K562 (cell line): ENCODE measurements around the gene CMTR1. TPM values are rescaled to one million over a fixed set of nuclear protein-coding genes. Genes with fewer than 3 reads are reported as not detected.

Experiments used
- ATAC-seq: fragments of 200-7000 bp; cut with Tn5 transposase; 3 replicates; pipeline ENCODE4 v1.9.1; 2020; ENCODE audit warnings: moderate library complexity
- BruUV-seq: library from RNA; stranded (reverse); fragments of 400-500 nt; replicated peaks from 2 replicates; lab custom pipeline; 2021; lab: Mats Ljungman, UMichigan
- CTCF ChIA-PET: fragments of 300-600 bp; formaldehyde crosslinking; extraction: SDS; loops from one replicate; lab custom pipeline; 2021; ENCODE audit warnings: low intra/inter-chr PET ratio; lab: Yijun Ruan, JAX
- POLR2A ChIA-PET: fragments of 300-600, 350-650 bp; sonication (Branson Sonifier 250); formaldehyde crosslinking; extraction: SDS; loops from one replicate; lab custom pipeline; 2021; ENCODE audit warnings: antibody characterized with exemption, inconsistent platforms; lab: Yijun Ruan, JAX
- DNase-seq, 4 experiments: peaks; one replicate each; pipeline versions ENCODE4 v3.0.0 to v3.0.0-alpha.2; 2011 to 2018; ENCODE audit warnings: low spot score in 3 of 4, mixed read lengths in 3 of 4; ENCODE audit errors: extremely low read depth in 1 of 4
- FAIRE-seq: peaks from 2 replicates; lab custom pipeline; 2011; peaks lifted over from hg19 to GRCh38; lab: Jason Lieb, UNC
- H2AFZ ChIP-seq: 2 replicates; pipeline ENCODE4 v1.6.0; 2011; ENCODE audit warnings: low read depth, low read length, control low read depth, inconsistent platforms
- H3K27ac ChIP-seq: fragments of 200-600 bp; 3 replicates; pipeline ENCODE4 v1.8.0; 2011; ENCODE audit warnings: low read depth, mild to moderate bottlenecking, control low read depth, inconsistent platforms, low read length, moderate library complexity, mixed read lengths; ENCODE audit errors: extremely low read depth
- H3K27me3 ChIP-seq, 2 experiments: fragments of 300-600 bp in 1 of 2; 2 replicates in 1 of 2; 3 replicates in 1 of 2; pipeline versions ENCODE4 v1.6.0 to v1.8.0; 2011; ENCODE audit warnings: inconsistent platforms in 2 of 2, low read length in 2 of 2, mild to moderate bottlenecking in 1 of 2, mixed read lengths in 1 of 2, moderate library complexity in 1 of 2; ENCODE audit not compliant: control insufficient read depth in 2 of 2, insufficient read depth in 2 of 2
- H3K36me3 ChIP-seq: fragments of 300-600 bp; 3 replicates; pipeline ENCODE4 v1.8.0; 2011; ENCODE audit warnings: mild to moderate bottlenecking, low read length, inconsistent platforms; ENCODE audit not compliant: control insufficient read depth, insufficient read depth
- H3K4me1 ChIP-seq, 2 experiments: fragments of 200-600 bp in 1 of 2; replicated peaks in 1 of 2; 2 replicates in 1 of 2; 3 replicates in 1 of 2; pipeline versions ENCODE4 v1.5.1 to v1.8.0; 2011; ENCODE audit warnings: inconsistent platforms in 2 of 2, low read length in 2 of 2, mild to moderate bottlenecking in 1 of 2, mixed read lengths in 1 of 2, moderate library complexity in 1 of 2; ENCODE audit not compliant: control insufficient read depth in 2 of 2, insufficient read depth in 2 of 2
- H3K4me2 ChIP-seq: 2 replicates; pipeline ENCODE4 v1.6.1; 2011; ENCODE audit warnings: low read length, control low read depth, inconsistent platforms, mixed read lengths; ENCODE audit not compliant: insufficient read depth
- H3K4me3 ChIP-seq: fragments of 200-600 bp; sonication (generic), shearing (Covaris generic); 2 replicates; pipeline ENCODE4 v1.5.1; 2016; ENCODE audit warnings: control low read depth, inconsistent platforms
- H3K79me2 ChIP-seq: fragments of 200-600 bp; 3 replicates; pipeline ENCODE4 v1.8.0; 2011; ENCODE audit warnings: low read length, inconsistent platforms; ENCODE audit not compliant: control insufficient read depth, insufficient read depth
- H3K9ac ChIP-seq, 2 experiments: 2 replicates each; pipeline versions ENCODE4 v1.6.0 to v1.6.1; 2011; ENCODE audit warnings: low read depth in 2 of 2, low read length in 2 of 2, control low read depth in 1 of 2, inconsistent platforms in 1 of 2, mild to moderate bottlenecking in 1 of 2, mixed read lengths in 1 of 2; ENCODE audit not compliant: insufficient read depth in 1 of 2
- H3K9me1 ChIP-seq: one replicate; pipeline ENCODE4 v1.6.0; 2011; ENCODE audit warnings: inconsistent platforms, mild to moderate bottlenecking, low read length, moderate library complexity; ENCODE audit not compliant: control insufficient read depth, insufficient read depth
- H3K9me3 ChIP-seq: replicated peaks from 2 replicates; pipeline ENCODE4 v1.5.1; 2011; ENCODE audit warnings: low read depth, low read length, inconsistent platforms; ENCODE audit not compliant: control insufficient read depth, insufficient read depth
- H4K20me1 ChIP-seq: replicated peaks from 2 replicates; pipeline ENCODE4 v1.6.1; 2011; ENCODE audit warnings: low read length, inconsistent platforms, mixed read lengths; ENCODE audit not compliant: control insufficient read depth, insufficient read depth
- BACH1 ChIP-seq: fragments of 200-800 bp; sonication (Bioruptor generic); IDR thresholded peaks from 2 replicates; pipeline ENCODE4 v1.6.1; 2016; ENCODE audit warnings: missing genetic modification characterization, missing compliant biosample characterization
- C11orf30 ChIP-seq: fragments of 450-650 bp; IDR thresholded peaks from 2 replicates; pipeline ENCODE4 v1.6.1; 2016; ENCODE audit warnings: low read depth, mild to moderate bottlenecking
- FOXP4 ChIP-seq: sonication (generic); formaldehyde crosslinking; IDR thresholded peaks from 2 replicates; pipeline ENCODE4 v1.8.0; 2022; ENCODE audit warnings: mild to moderate bottlenecking, missing genetic modification reagents, borderline replicate concordance
- HMGXB4 ChIP-seq: sonication (generic); formaldehyde crosslinking; IDR thresholded peaks from 2 replicates; pipeline ENCODE4 v1.8.1; 2023; ENCODE audit warnings: mild to moderate bottlenecking, missing genetic modification reagents
- IRF2 ChIP-seq: sonication (generic); formaldehyde crosslinking; IDR thresholded peaks from 2 replicates; pipeline ENCODE4 v1.8.1; 2022; ENCODE audit warnings: mild to moderate bottlenecking, missing genetic modification reagents
- SAP30 ChIP-seq: fragments of 200-600 bp; sonication (generic); IDR thresholded peaks from 2 replicates; pipeline ENCODE4 v1.6.1; 2012; ENCODE audit warnings: borderline replicate concordance, low read depth, mild to moderate bottlenecking, moderate library complexity, low read length, control low read depth, inconsistent platforms; ENCODE audit not compliant: insufficient read depth, poor library complexity, severe bottlenecking
- SIRT6 ChIP-seq: IDR thresholded peaks from one replicate; pipeline ENCODE4 v1.6.1; 2012; ENCODE audit warnings: low read depth, mild to moderate bottlenecking, control low read depth, inconsistent platforms, low read length, moderate library complexity
- TSC22D4 ChIP-seq: fragments of 450-650 bp; IDR thresholded peaks from 2 replicates; pipeline ENCODE4 v1.6.1; 2016; ENCODE audit warnings: missing genetic modification characterization, missing biosample characterization, control low read depth
- ZBTB17 ChIP-seq: fragments of 450-650 bp; formaldehyde crosslinking; IDR thresholded peaks from 2 replicates; pipeline ENCODE4 v1.4.0; 2020; ENCODE audit warnings: mild to moderate bottlenecking
- WGBS: fragments of 100-300 bp; shearing (Covaris generic); methylation state at CpG from one replicate; pipeline ENCODE4 v1.1.6; 2016; ENCODE audit warnings: low coverage, mixed read lengths; ENCODE audit not compliant: insufficient coverage; ENCODE audit errors: missing lambda C conversion rate; 5-methylcytosine and 5-hydroxymethylcytosine counted together
- in situ Hi-C: fragments of 300-500 bp; cut with MboI; formaldehyde crosslinking; loops from 4 replicates; pipeline ENCODE4 v1.15.0; 2018; ENCODE audit warnings: inconsistent platforms, mixed read lengths
- intact Hi-C: fragments of 100-400 bp; cut with micrococcal nuclease; formaldehyde crosslinking; loops from 2 replicates; pipeline ENCODE4 v1.14.2; 2022
- polyA plus RNA-seq, 8 experiments: library from polyadenylated mRNA; depleted of rRNA in 4 of 8; stranded (reverse) in 5 of 8; unstranded in 3 of 8; fragments of >200 nt; fragmentation: Nextera tagmentation in 2 of 8; fragmentation: Illumina TruSeq in 1 of 8; extraction: Ambion mirVana in 2 of 8; extraction: Trizol in 1 of 8; gene quantifications; 2 replicates each; pipeline versions ENCODE4 v1.2.1 to v1.2.3, GENCODE V29; 2011 to 2014; ENCODE audit warnings: inconsistent platforms in 1 of 8, missing spikeins in 1 of 8
- total RNA-seq, 7 experiments: library from RNA; depleted of rRNA in 6 of 7; stranded (reverse); fragments of >200 nt in 6 of 7; fragmentation: Illumina TruSeq in 2 of 7; extraction: Trizol in 2 of 7; gene quantifications; 2 replicates each; pipeline versions ENCODE4 v1.2.1 to v1.2.3, GENCODE V29; 2011 to 2021; ENCODE audit warnings: low replicate concordance in 1 of 7
- TF ChIP-seq, protein P1 (sequence below): fragments of 250-450 bp; sonication (Bioruptor Pico); IDR thresholded peaks from 2 replicates; pipeline ENCODE4 v1.9.0; 2021; ENCODE audit warnings: mild to moderate bottlenecking
- TF ChIP-seq, protein P2 (sequence below): sonication (generic); formaldehyde crosslinking; IDR thresholded peaks from 2 replicates; pipeline ENCODE4 v1.9.0; 2022; ENCODE audit warnings: mild to moderate bottlenecking, missing genetic modification reagents

The CMTR1 gene
- total and polyA plus RNA-seq, 9 of the 15 experiments (the other 6 are each of a cell fraction or from before 2014, with no cell fraction given), result 2.9 to 63.5 (median 49.5) TPM

DNA sequence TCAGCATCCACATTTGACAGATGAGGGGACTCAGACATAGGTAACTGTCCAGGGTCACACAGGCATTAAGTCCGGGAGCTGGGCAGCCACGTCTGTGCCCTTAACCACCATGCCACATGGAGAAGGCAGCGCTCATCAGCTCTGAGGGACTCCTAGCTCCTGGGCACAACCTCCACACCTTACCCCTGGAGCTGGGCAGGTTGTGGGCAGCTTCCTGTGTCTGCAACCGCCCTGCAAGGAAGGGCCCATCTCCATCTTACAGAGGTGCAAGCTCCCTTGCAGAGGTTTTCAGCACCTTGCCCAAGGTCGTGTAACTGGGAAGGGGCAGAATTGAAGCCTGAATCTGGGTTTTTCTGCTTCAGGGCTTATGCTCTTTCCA, 58.8 kb downstream of the CMTR1 start (continued):
- TF ChIP-seq TSC22D4, result no peak

GRCh38 chr6:37492236-37492972, 59.4 kb downstream of the CMTR1 start:
- in situ Hi-C loops (no loop called here), intact Hi-C loops (no loop called here)
- ATAC-seq (no peak), FAIRE-seq (peak; percentile 67), DNase-seq (no peak)
- BruUV-seq, result no TSS peak
- ChIA-PET POLR2A (interaction anchor here (1.0 to 2.4 kb wide), 7 partner anchors 9 to 75 kb away, joined by 3 to 7 read pairs (median 3); no protein-coding TSS in a partner anchor), CTCF (interaction anchor here (0.7 kb wide), 1 partner anchor 14 kb away, joined by 3 read pairs; no protein-coding TSS in a partner anchor)
- H3K4me3 ChIP-seq, result no peak overlapping the region
- H2AFZ ChIP-seq, result no peak overlapping the region
- H3K9ac ChIP-seq, result no peak overlapping the region
- no peaks in the 10 kb centered on the region; the same call in 2 of the 3 replicates for H3K36me3 ChIP-seq
- peaks cover 12% of the 10 kb centered on the region; the same call in 1 of the 2 replicates for H4K20me1 ChIP-seq
- no peaks in the 10 kb centered on the region for H3K79me2 ChIP-seq
- no peaks in the 10 kb centered on the region for H3K9me1 ChIP-seq
- no peak overlapping the region for H3K27ac ChIP-seq
- WGBS, result 15% methylated on average over 9 of the region's 9 CpGs
- peaks cover 9 to 20% of the 10 kb centered on the region in 2 experiments; a peak in 4 of 5 replicates for H3K4me1 ChIP-seq
- H3K27me3 ChIP-seq, result no peaks in the 10 kb centered on the region
- H3K4me2 ChIP-seq, result no peak overlapping the region
- H3K9me3 ChIP-seq, result no peaks in the 10 kb centered on the region
- TF ChIP-seq HMGXB4 (CRISPR knock-in tag), result no peak
- TF ChIP-seq, protein P1, sequence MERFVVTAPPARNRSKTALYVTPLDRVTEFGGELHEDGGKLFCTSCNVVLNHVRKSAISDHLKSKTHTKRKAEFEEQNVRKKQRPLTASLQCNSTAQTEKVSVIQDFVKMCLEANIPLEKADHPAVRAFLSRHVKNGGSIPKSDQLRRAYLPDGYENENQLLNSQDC (CRISPR knock-in tag), result no peak
- no peak for TF ChIP-seq FOXP4
- no peak for TF ChIP-seq SAP30
- TF ChIP-seq IRF2 (CRISPR knock-in tag), result no peak
- TF ChIP-seq SIRT6, result no peak
- TF ChIP-seq BACH1 (tag), result no peak
- TF ChIP-seq, protein P2, sequence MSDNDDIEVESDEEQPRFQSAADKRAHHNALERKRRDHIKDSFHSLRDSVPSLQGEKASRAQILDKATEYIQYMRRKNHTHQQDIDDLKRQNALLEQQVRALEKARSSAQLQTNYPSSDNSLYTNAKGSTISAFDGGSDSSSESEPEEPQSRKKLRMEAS (CRISPR knock-in tag), result no peak
- TF ChIP-seq C11orf30, result no peak
- no peak for TF ChIP-seq ZBTB17 (CRISPR knock-in tag)
